Measurements from ENCODE around the gene NYAP2.

DNA sequence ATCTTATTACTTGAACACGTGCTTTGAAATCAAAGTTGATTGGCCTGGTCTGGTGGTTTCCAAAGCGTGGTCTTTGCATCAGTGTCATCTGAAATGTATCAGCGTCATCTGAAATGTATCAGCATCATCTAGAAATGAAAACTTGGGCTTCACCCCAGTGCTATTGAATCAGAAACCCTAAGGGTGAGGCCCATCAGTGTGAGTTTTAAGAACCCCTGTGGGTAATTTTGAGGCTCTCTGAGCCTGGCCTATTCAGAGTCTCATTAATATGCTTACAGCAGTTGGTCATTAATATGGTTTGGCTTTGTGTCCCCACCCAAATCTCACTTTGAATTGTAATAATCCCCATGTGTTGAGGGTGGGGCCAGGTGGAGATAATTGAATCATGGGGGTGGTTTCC is 85.2 kb downstream of the NYAP2 start:
- TF ChIP-seq, protein P1, sequence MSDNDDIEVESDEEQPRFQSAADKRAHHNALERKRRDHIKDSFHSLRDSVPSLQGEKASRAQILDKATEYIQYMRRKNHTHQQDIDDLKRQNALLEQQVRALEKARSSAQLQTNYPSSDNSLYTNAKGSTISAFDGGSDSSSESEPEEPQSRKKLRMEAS (IDR thresholded peaks at IDR 0.05), result no peak
- TF ChIP-seq YY1 (IDR thresholded peaks at IDR 0.05; ENCODE audit: low read depth), result no peak

Data from Ishikawa (cell line).